Endothelial cell of umbilical vein (primary cell): Measurements from ENCODE around the gene KCNQ5. TPM values are rescaled to one million over a fixed set of nuclear protein-coding genes. Genes with fewer than 3 reads are reported as not detected.

Source experiments
- BruUV-seq: library from RNA; stranded (reverse); fragments of 400-500 nt; replicated peaks from 2 replicates; lab custom pipeline; 2021; lab: Mats Ljungman, UMichigan
- CTCF ChIA-PET: fragments of 300-600, 350-600 bp; sonication (Branson Sonifier 250); formaldehyde crosslinking; loops from one replicate; lab custom pipeline; 2021; ENCODE audit warnings: antibody characterized with exemption, inconsistent platforms; lab: Charles Lee
- POLR2A ChIA-PET: fragments of 300-600, 350-600 bp; sonication (Branson Sonifier 250); formaldehyde crosslinking; loops from one replicate; lab custom pipeline; 2021; ENCODE audit warnings: antibody characterized with exemption, inconsistent platforms; lab: Charles Lee
- DNase-seq: peaks from one replicate; pipeline ENCODE4 v3.0.0-alpha.2; 2011; ENCODE audit warnings: low read depth, low spot score
- FAIRE-seq: peaks from 2 replicates; lab custom pipeline; 2011; peaks lifted over from hg19 to GRCh38; lab: Jason Lieb, UNC
- H2AFZ ChIP-seq: 2 replicates; pipeline ENCODE4 v1.6.0; 2012; ENCODE audit warnings: low read depth, low read length, control low read depth, inconsistent platforms
- H3K27ac ChIP-seq: 2 replicates; pipeline ENCODE4 v1.5.1; 2011; ENCODE audit warnings: low read depth, mild to moderate bottlenecking, control low read depth, low read length, moderate library complexity; ENCODE audit not compliant: insufficient read depth
- H3K27me3 ChIP-seq, 2 experiments: 2 replicates each; pipeline versions ENCODE4 v1.6.0 to v1.6.1; 2011; ENCODE audit warnings: low read length in 2 of 2, mixed read lengths in 1 of 2; ENCODE audit not compliant: control insufficient read depth in 2 of 2, insufficient read depth in 2 of 2
- H3K36me3 ChIP-seq, 2 experiments: 2 replicates in 1 of 2; 3 replicates in 1 of 2; pipeline ENCODE4 v1.5.1; 2011; ENCODE audit warnings: low read length in 2 of 2, mild to moderate bottlenecking in 1 of 2, moderate library complexity in 1 of 2; ENCODE audit not compliant: control insufficient read depth in 2 of 2, insufficient read depth in 2 of 2; ENCODE audit errors: extremely low read depth in 1 of 2
- H3K4me1 ChIP-seq: 3 replicates; pipeline ENCODE4 v1.5.1; 2011; ENCODE audit warnings: mild to moderate bottlenecking, low read length; ENCODE audit not compliant: control insufficient read depth, insufficient read depth; ENCODE audit errors: extremely low read depth
- H3K4me2 ChIP-seq: 2 replicates; pipeline ENCODE4 v1.6.1; 2011; ENCODE audit warnings: low read length, control low read depth, mixed read lengths; ENCODE audit not compliant: insufficient read depth
- H3K4me3 ChIP-seq, 3 experiments: fragments of 200-600 bp in 1 of 3; sonication (generic), shearing (Covaris generic) in 1 of 3; replicated peaks in 1 of 3; 2 replicates each; pipeline ENCODE4 v1.5.1; 2011 to 2016; ENCODE audit warnings: control low read depth in 3 of 3, low read length in 3 of 3, mild to moderate bottlenecking in 2 of 3, inconsistent platforms in 1 of 3, low read depth in 1 of 3, moderate library complexity in 1 of 3; ENCODE audit not compliant: insufficient read depth in 1 of 3
- H3K79me2 ChIP-seq: 2 replicates; pipeline ENCODE4 v1.6.0; 2012; ENCODE audit warnings: low read length, inconsistent platforms; ENCODE audit not compliant: control insufficient read depth, insufficient read depth
- H3K9ac ChIP-seq: replicated peaks from 2 replicates; pipeline ENCODE3; 2011; ENCODE audit warnings: low read length, control low read depth; ENCODE audit not compliant: insufficient read depth; ENCODE audit errors: extremely low read depth
- H3K9me1 ChIP-seq: replicated peaks from 3 replicates; pipeline ENCODE4 v1.6.0; 2011; ENCODE audit warnings: mild to moderate bottlenecking, low read length; ENCODE audit not compliant: control insufficient read depth, insufficient read depth; ENCODE audit errors: extremely low read depth
- H3K9me3 ChIP-seq: replicated peaks from 2 replicates; pipeline ENCODE4 v1.5.1; 2012; ENCODE audit warnings: low read length, inconsistent platforms; ENCODE audit not compliant: control insufficient read depth, insufficient read depth
- H4K20me1 ChIP-seq: replicated peaks from 2 replicates; pipeline ENCODE3; 2011; ENCODE audit warnings: mild to moderate bottlenecking, low read length; ENCODE audit not compliant: control insufficient read depth, insufficient read depth; ENCODE audit errors: extremely low read depth
- EZH2 ChIP-seq: IDR thresholded peaks from 2 replicates; pipeline ENCODE4 v1.6.1; 2012; ENCODE audit warnings: borderline replicate concordance, low read depth, mild to moderate bottlenecking, moderate library complexity, low read length, inconsistent platforms; ENCODE audit not compliant: severe bottlenecking
- FOS ChIP-seq: IDR thresholded peaks from 2 replicates; pipeline ENCODE4 v1.6.1; 2011; ENCODE audit warnings: mild to moderate bottlenecking, low read length, moderate library complexity, borderline replicate concordance; ENCODE audit not compliant: insufficient read depth
- GATA2 ChIP-seq: IDR thresholded peaks from 2 replicates; pipeline ENCODE4 v1.7.0; 2011; ENCODE audit warnings: low read depth, mild to moderate bottlenecking, moderate library complexity, mixed read lengths, low read length; ENCODE audit not compliant: insufficient read length, insufficient read depth
- JUN ChIP-seq: IDR thresholded peaks from 2 replicates; pipeline ENCODE4 v1.6.1; 2011; ENCODE audit warnings: borderline replicate concordance, low read depth; ENCODE audit not compliant: insufficient read length, insufficient read depth
- MYC ChIP-seq: IDR thresholded peaks from one replicate; pipeline ENCODE4 v1.6.1; 2011; ENCODE audit warnings: mild to moderate bottlenecking, low read depth, low read length
- POLR2A ChIP-seq: IDR thresholded peaks from 2 replicates; pipeline ENCODE4 v1.6.1; 2012; ENCODE audit warnings: low read depth, mild to moderate bottlenecking, control low read depth, low read length
- POLR2AphosphoS5 ChIP-seq: IDR thresholded peaks from 2 replicates; pipeline ENCODE4 v1.6.1; 2012; ENCODE audit warnings: low read depth, mild to moderate bottlenecking, control low read depth, low read length, moderate library complexity; ENCODE audit not compliant: insufficient read depth
- dilution Hi-C: fragments of 300-500 bp; cut with MboI; formaldehyde crosslinking; loops from one replicate; pipeline ENCODE4 v1.15.0; 2019; ENCODE audit warnings: low sequenced_read_pairs; ENCODE audit not compliant: extremely low pct_ligation_motif_present
- intact Hi-C: fragments of 100-400 bp; cut with micrococcal nuclease; formaldehyde crosslinking; loops from one replicate; pipeline ENCODE4 v1.10.0; 2022
- polyA plus RNA-seq, 4 experiments: library from polyadenylated mRNA; depleted of rRNA in 3 of 4; stranded (reverse) in 3 of 4; unstranded in 1 of 4; fragments of >200 nt; gene quantifications; 2 replicates each; pipeline versions ENCODE4 v1.2.1 to v1.2.3, GENCODE V29; 2011 to 2012; ENCODE audit warnings: missing spikeins in 1 of 4
- total RNA-seq: library from RNA; stranded (reverse); gene quantifications from 2 replicates; pipeline ENCODE4 v1.2.3, GENCODE V29; 2021
- TF ChIP-seq, protein P1 (sequence below): IDR thresholded peaks from 2 replicates; pipeline ENCODE4 v1.6.1; 2011; ENCODE audit not compliant: insufficient read depth, insufficient read length
- TF ChIP-seq, protein P2 (sequence below), 2 donors: IDR thresholded peaks; 1 replicate in 1 of 2; 2 replicates in 1 of 2; pipeline ENCODE4 v1.5.1; 2011; ENCODE audit warnings: low read length in 2 of 2, mild to moderate bottlenecking in 2 of 2, moderate library complexity in 2 of 2, control low read depth in 1 of 2, inconsistent platforms in 1 of 2, low read depth in 1 of 2; ENCODE audit not compliant: insufficient read depth in 1 of 2; ENCODE audit errors: extremely low read depth in 1 of 2

KCNQ5 gene
- total and polyA plus RNA-seq, 2 donors (not counting 3 experiments of a cell fraction or from before 2014, with no cell fraction given) = 0.22 TPM; not detected in 1

DNA sequence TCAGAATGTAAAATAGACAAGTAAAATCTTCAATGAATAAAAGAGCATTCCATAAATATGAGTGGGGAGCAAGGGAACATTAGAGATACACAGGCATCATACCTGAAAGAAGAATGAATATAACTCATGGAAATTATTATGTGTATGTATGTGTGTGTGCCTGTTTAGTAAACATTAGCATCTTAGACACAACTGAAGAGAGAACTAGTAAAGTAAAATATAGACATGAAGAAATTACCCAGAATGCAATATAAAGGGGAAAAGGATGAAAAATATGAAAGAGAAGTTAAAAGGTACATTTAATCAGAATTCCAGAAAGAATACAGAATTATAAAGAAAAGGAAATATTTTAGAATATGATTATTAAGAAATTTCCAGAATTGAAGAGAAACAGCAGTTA is 264.3 kb downstream of the KCNQ5 start:
- H4K20me1 ChIP-seq = no peaks in the 10 kb centered on the region
- no peak overlapping the region for H2AFZ ChIP-seq
- H3K9ac ChIP-seq = no peak overlapping the region
- no peaks in the 10 kb centered on the region for H3K9me3 ChIP-seq
- dilution Hi-C loops = no loop called here
- H3K4me2 ChIP-seq = no peak overlapping the region
- H3K9me1 ChIP-seq = no peaks in the 10 kb centered on the region
- FAIRE-seq (no peak), DNase-seq (no peak)
- intact Hi-C loops = no loop called here
- TF ChIP-seq JUN = no peak
- no peak for TF ChIP-seq EZH2
- no peak for TF ChIP-seq FOS
- no peak for TF ChIP-seq MYC
- TF ChIP-seq, protein P1, sequence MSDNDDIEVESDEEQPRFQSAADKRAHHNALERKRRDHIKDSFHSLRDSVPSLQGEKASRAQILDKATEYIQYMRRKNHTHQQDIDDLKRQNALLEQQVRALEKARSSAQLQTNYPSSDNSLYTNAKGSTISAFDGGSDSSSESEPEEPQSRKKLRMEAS = no peak
- no peak for TF ChIP-seq GATA2
- TF ChIP-seq, protein P2, sequence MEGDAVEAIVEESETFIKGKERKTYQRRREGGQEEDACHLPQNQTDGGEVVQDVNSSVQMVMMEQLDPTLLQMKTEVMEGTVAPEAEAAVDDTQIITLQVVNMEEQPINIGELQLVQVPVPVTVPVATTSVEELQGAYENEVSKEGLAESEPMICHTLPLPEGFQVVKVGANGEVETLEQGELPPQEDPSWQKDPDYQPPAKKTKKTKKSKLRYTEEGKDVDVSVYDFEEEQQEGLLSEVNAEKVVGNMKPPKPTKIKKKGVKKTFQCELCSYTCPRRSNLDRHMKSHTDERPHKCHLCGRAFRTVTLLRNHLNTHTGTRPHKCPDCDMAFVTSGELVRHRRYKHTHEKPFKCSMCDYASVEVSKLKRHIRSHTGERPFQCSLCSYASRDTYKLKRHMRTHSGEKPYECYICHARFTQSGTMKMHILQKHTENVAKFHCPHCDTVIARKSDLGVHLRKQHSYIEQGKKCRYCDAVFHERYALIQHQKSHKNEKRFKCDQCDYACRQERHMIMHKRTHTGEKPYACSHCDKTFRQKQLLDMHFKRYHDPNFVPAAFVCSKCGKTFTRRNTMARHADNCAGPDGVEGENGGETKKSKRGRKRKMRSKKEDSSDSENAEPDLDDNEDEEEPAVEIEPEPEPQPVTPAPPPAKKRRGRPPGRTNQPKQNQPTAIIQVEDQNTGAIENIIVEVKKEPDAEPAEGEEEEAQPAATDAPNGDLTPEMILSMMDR (IDR thresholded peaks at IDR 0.05; ENCODE audit: extremely low read depth in 1 of 2, insufficient read depth in 1 of 2, low read depth in 1 of 2, low read length in 2 of 2) = no peak
- no peak for TF ChIP-seq POLR2AphosphoS5
- no peak for TF ChIP-seq POLR2A
- no peaks in the 10 kb centered on the region for H3K4me1 ChIP-seq
- H3K36me3 ChIP-seq = no peaks in the 10 kb centered on the region
- peaks cover 0 to 3% of the 10 kb centered on the region in 2 experiments for H3K27me3 ChIP-seq
- no peaks in the 10 kb centered on the region for H3K79me2 ChIP-seq
- no TSS peak for BruUV-seq
- H3K27ac ChIP-seq = no peak overlapping the region
- ChIA-PET CTCF (no interaction called here), POLR2A (no interaction called here)
- no peak overlapping the region for H3K4me3 ChIP-seq
